Islet precursor cell (in vitro differentiated cells): ENCODE data around the gene USP34.
"Not testable (repeated sequence)": the region's sequence is repeated elsewhere in the genome, so short reads cannot be mapped to it uniquely, and the experiment has no call there.

Experiments used
- DNase-seq: peaks from one replicate; pipeline ENCODE4 v3.0.0-alpha.2; 2018

Gene USP34

DNA sequence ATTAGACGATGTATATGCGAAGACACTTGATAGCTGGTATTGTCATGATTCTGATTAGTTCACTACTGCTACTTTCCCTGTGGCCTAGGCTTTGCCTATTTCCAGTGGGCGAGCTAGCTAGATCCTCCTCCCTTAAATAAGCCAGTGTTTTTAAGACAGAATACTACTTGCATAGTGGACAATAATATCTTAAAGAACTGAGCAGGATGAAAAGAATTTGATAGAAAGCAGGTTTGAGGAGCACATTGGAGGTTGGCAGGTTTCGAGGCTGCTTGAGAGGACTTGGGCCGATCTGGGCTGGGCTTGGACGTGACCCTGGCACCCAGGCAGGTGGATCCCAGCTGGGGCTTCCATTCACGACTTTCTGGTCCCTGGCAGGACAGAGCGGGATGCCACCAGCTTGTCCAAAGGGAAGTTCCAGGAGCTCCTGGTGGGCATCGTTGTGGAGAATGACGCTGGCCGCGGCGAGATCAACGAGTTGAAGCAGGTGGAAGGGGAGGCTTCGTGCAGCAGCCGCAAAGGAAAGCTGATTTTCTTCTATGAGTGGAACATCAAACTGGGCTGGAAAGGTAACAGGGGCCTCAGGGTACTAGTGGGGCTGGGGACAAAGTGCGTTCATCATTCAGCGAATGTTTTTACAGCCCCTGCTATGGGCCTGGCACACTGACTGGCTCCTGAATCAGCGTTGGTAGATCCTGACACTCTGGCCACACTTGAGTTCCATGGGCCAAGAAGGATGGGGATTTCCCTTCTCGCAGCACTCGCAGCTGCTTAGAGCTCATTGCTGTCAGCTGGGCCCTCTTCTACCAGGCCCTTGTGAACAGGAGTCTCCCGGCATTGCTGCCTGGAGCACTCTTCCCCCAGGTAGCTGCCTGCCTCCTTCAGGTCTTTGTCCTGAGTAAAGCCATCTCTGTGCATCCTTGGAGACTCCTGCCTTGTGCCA lies 292.0 kb downstream of the USP34 start:
- DNase-seq: no peak

DNA sequence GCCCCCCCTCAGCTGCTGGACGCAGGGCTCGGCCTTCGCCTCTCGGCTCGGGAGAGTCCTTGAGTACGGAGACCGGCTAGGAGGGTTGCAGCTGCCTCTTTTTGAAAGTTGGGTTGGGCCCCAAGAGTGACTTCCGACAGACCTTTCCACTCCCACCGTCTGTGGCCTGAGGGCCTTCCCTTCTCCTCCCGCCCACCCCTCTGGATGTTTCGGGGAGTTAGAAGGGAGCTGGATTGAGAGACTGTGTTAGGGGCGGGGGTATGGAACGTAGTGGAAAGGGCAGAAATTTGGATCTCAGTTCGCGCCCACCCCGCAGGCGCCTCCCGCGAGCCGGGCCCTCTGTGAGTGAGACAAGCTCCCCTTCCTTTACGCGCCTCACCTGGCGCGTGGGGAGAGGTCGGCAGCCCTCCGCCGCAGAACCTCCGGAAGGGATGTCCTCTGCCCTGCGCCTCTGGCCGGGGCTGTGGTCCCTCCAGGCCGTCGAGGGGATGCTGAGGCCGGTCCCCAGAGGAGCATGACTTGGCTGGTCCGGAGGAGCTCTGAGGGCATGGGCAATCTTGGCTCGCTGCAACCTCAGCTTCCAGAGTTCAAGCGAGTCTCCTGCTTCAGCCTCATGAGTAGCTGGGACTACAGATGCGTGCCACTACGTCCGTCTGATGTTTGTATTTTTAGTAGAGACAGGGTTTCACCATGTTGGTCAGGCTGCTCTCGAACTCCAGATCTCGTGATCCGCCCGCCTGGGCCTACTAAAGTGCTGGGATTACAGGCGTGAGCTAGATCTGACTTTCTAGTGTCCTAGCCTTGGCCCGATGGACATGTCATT lies 292.9 kb downstream of the USP34 start:
- peak; percentile 64 for DNase-seq

DNA sequence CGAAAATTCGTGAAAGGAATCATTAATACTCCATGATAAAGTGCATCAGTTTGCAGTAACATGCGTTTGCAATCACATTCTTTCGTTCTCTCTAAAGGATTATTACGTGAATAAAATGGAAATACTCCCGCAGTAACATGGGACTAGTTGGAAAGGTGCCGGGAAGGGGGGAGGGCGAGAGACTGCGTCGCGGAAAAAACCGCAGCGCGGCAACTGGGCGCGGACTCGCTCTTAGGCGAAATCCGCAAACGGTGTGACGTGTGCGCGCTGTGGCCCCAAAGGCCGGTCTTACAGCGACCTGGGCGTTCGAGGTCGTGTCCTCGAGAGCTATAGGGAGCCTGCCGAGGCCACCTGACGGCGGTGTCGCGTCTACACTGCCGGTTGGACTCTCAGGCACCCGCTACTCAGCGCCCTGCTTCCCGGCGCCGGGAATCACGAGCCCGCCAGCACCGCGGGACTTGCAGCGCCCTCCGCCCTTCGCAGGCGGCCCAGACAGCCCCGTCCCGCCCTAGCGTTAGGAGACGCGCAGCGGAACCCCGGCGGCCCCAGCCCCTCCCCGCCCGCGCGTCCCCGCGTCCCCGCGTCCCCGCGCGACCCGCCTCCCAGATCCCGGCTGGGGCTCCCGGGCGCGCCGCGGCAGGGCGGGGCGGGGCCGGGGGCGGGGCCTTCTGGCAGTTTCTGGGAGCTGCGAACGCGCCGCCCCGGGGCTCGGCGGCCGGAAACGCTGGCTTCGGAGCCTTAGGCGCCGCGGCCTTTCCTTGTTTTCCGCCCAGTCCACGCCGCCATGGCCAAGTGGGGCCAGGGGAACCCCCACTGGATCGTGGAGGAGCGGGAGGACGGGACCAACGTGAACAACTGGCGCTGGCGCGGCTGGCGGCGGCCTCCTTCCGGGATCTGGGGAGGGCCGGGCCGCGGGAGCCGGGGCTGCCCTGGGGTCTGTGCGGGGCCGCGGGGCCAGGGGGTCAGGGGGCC lies 293.8 kb downstream of the USP34 start:
- DNase-seq: peak; percentile 97

DNA sequence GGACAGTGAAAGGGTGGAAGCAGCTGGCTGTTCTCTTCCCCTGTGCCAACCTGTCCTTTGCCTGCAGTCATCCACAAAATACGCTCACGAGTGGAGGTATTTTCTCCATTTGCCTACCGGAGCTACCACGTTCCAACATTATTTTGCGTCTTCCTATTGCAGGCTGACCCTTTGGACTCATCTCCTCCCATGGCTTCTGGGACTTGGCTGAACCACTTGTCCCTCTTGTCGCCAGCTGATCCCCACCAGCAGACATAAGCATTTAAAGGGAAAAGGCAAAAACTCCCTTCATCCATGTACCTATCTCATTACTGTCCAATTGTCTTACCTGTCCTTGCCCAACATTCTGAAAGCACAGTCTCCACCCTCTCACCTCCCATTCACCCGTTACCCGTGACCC lies 295.9 kb downstream of the USP34 start:
- DNase-seq: no peak

DNA sequence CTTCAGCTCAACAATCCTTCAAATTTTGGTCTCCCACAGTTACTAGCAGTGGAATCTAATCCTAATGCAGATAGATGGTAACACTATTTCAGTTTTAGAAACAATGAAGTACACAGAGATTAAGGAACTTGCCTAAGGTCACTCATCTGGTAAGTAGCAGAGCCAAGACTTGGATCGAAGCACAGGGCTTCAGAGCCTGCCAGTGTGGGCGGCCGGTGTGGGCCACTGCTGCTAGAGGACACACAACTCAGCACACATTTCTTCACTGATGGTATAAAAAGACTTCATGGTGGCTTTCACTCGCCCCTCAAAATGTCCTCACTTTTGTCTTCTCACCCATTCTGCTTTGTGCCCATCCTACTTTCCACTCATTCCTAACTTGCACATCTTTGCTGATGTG lies 297.8 kb downstream of the USP34 start:
- DNase-seq: no peak

DNA sequence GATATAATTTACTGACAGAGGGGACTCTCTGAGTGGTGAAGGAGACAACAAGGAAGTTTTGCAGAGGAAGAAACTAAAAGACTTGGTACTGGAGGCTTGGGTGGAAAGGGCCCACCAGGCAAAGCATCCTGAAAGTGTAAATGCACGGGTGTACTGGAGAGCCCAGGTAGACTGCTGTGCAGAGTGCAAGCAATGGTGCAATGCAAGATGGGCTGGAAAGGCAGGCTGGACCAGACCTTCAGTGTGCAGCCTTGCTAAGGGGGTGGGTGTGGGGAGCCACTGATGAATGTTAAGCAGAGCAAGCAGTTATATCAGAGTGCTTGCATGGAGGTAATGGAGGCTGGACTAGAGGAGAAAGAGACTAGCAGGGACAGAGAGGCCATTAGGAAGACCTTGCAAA lies 298.2 kb downstream of the USP34 start:
- no peak for DNase-seq

DNA sequence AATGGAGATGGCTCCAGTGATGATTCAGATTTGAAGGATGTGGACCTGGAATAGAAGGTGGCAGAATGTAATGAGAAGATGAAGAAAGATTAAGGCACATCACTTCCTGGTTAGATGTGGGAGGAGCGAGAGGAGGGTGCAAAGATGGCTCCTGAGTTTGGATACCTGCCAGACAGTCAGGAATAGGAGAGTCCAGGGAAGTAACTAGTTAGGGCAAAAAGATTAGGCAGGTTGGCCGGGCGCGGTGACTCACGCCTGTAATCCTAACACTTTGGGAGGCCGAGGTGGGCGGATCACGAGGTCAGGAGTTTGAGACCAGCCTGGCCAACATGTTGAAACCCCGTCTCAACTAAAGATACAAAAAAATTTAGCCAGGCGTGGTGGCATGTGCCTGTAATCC lies 303.3 kb downstream of the USP34 start:
- no peak for DNase-seq

DNA sequence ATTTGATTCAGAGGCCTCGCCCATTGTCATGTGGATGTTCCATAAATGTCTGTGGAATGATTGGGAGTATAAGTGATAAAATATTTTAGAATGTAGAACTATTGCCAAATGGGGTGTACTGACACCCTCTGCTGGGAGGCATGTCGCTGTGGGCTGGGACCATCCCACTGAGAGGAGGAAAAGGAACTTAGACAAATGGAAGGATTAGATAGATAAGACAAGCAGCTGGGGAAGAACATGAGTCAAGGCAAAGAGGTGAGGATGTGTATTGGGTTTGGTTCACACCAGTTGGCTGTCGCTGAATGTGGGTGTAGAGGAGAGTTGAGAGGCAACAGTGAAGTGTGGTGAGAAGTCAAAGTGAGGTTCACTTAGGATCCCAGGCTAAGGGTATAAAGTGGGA lies 304.9 kb downstream of the USP34 start:
- DNase-seq: no peak

DNA sequence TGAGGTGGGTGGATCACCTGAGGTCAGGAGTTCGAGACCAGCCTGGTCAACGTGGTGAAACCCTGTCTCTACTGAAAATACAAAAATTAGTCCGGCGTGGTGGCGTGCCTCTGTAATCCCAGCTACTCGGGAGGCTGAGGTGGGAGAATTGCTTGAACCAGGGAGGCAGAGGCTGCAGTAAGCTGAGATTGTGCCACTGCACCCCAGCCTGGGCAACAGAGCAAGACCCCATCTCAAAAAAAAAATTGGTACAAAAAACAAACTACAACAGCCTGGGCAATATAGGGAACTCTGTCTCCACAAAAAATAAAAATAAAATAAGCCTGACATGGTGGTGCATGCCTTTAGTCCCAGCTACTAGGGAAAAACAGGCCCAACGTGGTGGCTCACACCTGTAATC lies 305.8 kb downstream of the USP34 start:
- not testable (repeated sequence) for DNase-seq

DNA sequence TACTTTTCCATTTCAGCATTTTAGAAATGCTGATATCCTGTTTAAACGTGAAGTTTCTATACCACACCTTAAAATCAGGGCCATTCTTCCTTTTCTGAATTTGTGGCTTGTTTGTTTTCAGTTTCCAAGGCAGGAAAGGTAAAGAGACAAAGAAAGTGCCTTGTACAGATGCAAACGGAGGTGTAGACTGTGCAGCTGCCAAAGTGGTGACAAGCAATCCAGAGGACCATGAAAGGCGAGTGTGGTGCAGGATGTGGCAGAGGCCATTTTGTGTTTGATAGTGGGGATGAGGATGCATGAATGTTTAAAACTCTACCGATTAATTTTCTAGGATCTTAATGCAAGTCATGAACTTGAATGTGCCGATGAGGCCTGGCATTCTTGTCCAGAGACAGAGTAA lies 308.2 kb downstream of the USP34 start:
- DNase-seq: no peak

DNA sequence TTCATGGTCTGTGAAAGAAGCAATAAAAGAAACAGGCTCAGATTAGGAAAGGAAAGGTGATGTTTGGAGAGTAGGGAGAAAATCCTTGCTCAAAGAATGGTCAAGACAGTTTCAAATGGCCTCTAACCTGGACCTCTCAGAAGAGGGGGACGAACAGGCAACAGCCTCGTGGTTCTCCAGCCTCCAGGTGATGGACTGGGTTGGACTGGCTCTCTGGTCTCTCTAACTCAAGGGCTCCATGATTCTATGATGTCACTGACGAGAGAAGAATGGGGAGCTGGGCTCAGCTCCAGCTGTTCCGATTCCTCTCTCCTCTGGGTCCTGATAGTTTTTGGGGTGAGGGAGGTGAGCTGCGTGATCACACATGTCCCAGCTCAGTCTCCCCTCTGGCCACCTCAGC lies 309.0 kb downstream of the USP34 start, which contains the start of gene C2orf74:
C2orf74 (plus strand) TSS at position 301 of the 400 bp plus-strand sequence. CDS start 327 bp downstream, outside the sequence.
- no peak for DNase-seq

DNA sequence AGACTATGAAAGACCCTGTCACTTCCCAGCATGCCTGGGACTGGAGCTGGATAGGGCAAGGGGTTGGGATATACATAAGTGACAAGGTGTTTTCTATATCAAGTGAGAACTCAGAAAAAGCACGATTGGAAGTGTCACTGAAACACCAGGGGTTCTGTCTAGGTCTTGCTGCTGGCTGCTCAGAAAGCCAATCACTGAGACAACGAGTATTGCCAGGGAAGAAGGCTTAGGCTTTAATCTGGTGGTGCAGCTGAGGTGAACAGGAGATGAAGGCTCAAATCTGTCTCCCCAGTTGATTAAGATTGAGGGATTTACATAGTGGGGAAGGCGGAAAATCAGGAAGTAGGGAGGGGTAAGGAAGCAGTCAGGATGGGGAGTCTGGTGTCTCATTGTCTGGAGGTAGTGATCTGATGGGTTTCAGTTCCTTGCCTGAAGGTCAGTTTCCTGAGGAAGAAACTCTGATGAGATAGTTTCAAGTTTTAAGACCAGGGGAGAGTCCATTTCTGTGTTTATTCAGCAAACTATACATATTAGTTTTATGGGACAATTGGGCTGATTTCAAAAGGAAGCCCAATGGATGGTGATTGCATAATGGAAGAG lies 312.4 kb downstream of the USP34 start:
- DNase-seq: no peak

DNA sequence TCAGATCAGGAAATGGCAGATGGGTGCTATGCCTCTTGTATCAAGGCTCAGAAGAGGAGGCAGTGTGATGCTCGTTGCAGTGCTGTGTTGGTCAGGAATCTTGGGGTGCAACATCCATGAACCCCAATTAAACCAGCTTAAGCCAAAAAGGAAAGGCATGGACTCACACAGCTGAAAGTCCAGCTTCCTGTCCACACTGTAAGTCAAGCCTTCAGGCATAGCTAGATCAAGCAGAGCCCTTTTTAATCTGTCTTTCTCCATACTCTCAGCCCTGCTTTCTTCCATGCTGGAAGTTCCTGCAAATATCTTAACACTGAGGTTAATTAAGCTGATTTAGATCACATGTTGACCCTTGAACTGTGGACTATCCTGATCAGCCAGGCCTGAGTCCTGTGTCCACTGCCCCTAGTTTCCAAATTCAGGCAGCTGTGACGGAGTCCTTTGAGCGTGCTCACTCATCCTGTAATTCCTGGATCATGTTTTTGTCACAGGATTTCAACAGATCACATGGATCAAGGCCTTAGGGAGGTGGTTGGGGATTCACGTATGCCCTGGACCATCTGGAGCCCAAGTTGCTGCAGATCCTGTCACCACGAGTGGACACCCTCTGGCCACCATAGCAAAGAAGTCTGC lies 313.4 kb downstream of the USP34 start:
- DNase-seq: no peak

DNA sequence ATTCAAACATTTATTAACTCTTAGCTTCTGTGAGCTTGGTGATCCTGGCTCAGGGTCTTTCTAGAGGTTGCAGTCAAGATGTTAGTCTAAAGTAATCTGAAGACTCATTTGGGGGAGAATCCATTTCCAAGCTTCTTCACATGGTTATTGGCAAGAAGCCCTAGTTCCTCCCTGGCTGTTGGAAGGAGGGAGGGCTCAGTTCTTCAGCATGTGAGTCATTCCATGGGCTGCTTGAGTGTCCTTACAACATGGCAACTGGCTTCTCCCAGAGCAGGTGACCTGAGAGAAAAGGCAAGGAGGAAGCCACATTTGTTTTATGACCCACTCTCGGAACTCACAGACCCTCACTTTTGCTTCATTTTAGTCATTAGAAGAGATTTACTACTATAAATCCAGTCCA lies 319.5 kb downstream of the USP34 start:
- DNase-seq: no peak

DNA sequence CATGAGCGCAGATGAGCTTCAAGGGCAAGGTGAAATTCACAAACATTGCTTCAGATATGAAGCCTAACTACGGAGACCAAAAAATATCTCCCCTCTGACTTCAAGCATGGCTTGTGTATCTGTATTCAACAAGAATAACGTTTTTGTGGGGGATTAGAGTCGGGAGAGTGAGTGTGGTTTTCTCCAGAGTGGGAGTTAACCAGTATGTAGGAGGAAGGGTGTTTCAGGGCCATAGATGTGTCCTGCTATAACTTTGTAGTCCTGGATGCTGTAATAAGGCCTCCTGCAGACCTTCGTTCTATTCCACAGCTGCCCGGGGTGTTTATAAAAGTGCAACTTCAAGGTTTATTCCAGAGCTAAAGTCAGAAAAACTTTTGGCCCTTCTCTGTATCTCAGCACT lies 321.8 kb downstream of the USP34 start:
- no peak for DNase-seq

DNA sequence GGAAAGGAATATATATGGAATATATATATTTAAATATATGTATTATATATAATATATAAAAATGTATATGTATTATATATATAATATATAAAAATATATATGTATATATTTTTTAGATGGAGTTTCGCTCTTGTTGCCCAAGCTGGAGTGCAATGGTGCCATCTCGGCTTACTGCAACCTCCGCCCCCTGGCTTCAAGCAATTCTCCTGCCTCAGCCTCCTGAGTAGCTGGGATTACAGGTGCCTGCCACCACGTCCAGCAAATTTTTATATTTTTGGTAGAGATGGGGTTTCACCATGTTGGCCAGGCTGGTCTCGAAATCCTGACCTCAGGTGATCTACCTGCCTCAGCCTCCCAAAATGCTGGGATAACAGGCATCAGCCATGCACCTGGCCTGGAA lies 322.8 kb downstream of the USP34 start:
- DNase-seq: not testable (repeated sequence)

DNA sequence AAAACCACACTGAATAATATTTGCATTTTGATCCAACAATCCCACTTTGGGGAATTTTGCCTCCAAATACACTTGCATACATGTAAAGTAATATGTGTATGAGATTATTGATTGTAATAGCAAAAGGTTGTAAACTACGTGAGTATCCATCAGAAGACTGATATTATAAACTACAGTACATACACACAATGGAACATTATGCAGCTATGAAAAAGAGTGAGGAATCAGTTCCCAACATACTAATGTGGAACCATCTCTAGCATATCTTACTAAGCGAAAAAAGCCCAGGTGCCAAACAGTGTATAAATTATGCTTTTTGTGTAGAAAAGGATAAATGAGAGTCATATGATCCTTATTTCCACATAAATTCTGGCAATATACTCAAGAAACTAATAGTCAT lies 324.9 kb downstream of the USP34 start:
- DNase-seq: no peak

DNA sequence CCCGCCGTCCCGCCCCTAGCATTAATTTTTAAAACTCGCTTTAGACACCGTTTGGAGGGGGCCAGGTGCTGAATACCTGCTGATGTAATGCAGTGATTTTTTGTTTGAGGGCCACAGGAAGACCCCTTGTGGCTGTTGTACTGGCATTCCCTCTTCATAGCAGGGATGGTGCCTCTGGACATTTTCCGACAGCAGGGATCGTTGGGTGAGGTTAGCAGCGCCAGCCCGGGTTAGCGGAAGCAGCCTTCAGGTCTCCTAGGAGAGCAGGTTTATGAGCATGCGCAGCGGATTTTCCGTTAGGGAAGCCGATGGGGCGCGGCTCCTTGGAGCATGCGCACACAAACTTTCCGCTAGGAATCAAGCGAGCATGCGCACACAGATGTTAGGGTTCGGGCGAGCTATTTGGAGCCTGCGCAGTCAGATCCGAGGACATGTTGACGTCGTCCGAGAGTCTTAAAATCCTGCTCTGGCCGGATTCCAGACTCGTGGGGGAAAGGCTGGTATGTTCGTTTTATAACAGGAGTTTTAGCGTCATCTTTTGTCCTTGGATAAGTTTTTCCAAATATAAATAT lies 326.1 kb downstream of the USP34 start:
- DNase-seq: peak; percentile 99

DNA sequence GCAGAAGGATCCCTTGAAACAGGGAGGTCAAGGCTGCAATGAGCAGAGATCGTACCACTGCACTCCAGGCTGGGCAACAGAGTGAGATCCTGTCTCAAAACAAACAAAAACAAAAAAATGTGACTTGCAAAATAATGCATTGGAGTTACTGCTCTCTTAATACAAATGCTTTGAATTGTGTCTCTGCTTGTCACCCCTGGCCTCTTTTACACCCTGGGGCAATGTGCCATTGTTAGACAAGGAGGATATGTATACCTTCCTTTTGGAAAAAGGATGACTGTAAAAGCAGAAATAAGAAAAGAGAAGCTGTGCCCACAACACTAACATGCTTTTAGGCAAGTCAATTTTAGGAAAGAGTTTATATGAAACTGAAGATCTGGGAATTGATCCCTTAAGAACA lies 329.7 kb downstream of the USP34 start:
- no peak for DNase-seq

DNA sequence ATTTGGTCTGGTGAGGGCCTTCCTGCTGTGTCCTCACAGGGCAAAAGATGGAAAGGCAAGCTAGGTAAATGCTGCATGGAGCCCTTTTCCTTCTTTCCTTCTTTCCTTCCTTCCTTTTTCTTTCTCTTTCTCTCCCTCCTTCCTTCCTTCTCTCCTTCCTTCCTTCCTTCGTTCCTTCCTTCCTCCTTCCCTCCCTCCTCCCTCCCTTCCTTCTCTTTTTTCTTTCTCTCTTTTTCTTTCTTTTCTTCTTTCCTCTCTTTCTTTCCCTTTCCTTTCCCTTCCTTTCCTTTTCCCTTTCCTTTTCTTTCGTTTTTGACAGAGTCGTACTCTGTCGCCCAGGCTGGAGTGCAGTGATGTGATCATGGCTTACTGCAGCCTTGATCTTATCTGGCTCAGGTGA lies 332.0 kb downstream of the USP34 start:
- no peak for DNase-seq
